ENCODE results near the gene PLPPR2. TPM values are rescaled to one million over a fixed set of nuclear protein-coding genes. Genes with fewer than 3 reads are reported as not detected.
A peak's percentile ranks its signal among the peaks of the same experiment; 100 is the strongest.

PLPPR2 gene
- total RNA-seq, 1 experiment from 2014 or later = 25.2 TPM

DNA sequence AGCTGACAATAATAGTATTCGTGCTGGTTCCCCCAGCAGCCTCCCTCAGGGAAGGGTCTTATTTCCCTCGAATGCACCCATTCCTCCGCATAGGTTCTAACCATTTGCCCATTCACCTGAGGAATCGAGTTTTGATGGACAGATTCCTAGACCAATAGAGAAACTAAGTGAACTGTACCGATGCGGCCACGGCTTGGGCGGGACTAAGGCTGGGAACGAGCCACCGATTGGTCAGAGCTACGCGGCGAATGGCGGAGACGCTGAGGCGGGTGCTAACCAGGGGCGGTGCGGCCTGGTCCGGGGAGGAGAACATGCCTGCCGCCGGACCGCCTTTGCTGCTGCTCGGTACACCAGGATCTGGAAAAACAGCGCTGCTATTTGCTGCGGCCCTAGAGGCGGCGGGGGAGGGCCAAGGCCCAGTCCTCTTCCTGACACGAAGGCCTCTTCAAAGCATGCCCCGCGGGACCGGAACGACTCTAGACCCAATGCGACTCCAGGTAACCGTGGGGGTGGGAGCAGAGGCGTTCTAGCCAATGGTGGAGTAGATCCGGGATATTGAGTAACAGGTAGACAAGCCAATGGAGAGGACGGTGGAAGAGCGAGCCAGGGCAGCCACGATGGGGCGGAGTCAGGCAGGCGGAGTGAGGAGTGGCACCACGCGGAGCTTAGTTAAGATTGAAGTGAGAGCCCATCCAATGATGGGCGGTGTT lies 19.4 kb downstream of the PLPPR2 start, which contains the start of gene SWSAP1:
TSS of gene SWSAP1 (plus strand) at position 234 of the 710 bp plus-strand sequence. CDS start at position 249, 15 bp downstream.
- ChIA-PET POLR2A (ENCODE audit: unreplicated experiment) (interaction anchor here (0.6 to 1.0 kb wide), 12 partner anchors 17 to 475 kb away, joined by 3 to 33 read pairs (median 5); partner anchors contain the start of genes ECSIT, ODAD3 and PRKCSH), CTCF (interaction anchor here (0.5 to 1.9 kb wide), 5 partner anchors 9 to 1041 kb away, joined by 3 to 9 read pairs (median 4); no protein-coding TSS in a partner anchor)
- Histone ChIP-seq H3K4me3 (peak within 1 kb of the TSS; percentile 62), H4K20me1 (ENCODE audit: insufficient read depth) (no peaks in the 10 kb centered on the region), H3K27ac (peak within 1 kb of the TSS; percentile 75), H3K9me2 (ENCODE audit: insufficient read depth) (no peaks in the 10 kb centered on the region), H3F3A (ENCODE audit: insufficient read depth, low read depth) (peaks cover 38% of the 10 kb centered on the region), H3K36me3 (ENCODE audit: low read depth) (no peaks in the 10 kb centered on the region), H3K27me3 (ENCODE audit: insufficient read depth, low read depth) (no peaks in the 10 kb centered on the region), H2AFZ (peak within 1 kb of the TSS; percentile 80), H3K9me3 (ENCODE audit: insufficient read depth, low read depth) (no peaks in the 10 kb centered on the region), H3K79me2 (ENCODE audit: low read depth) (peaks cover 22% of the 10 kb centered on the region), H3K4me2 (peak within 1 kb of the TSS; percentile 90), H3K4me1 (replicated peaks; ENCODE audit: insufficient read depth) (peaks cover 44% of the 10 kb centered on the region)
- TSS peak; percentile 75 for BruUV-seq (replicated peaks)
- TF ChIP-seq, protein P1, sequence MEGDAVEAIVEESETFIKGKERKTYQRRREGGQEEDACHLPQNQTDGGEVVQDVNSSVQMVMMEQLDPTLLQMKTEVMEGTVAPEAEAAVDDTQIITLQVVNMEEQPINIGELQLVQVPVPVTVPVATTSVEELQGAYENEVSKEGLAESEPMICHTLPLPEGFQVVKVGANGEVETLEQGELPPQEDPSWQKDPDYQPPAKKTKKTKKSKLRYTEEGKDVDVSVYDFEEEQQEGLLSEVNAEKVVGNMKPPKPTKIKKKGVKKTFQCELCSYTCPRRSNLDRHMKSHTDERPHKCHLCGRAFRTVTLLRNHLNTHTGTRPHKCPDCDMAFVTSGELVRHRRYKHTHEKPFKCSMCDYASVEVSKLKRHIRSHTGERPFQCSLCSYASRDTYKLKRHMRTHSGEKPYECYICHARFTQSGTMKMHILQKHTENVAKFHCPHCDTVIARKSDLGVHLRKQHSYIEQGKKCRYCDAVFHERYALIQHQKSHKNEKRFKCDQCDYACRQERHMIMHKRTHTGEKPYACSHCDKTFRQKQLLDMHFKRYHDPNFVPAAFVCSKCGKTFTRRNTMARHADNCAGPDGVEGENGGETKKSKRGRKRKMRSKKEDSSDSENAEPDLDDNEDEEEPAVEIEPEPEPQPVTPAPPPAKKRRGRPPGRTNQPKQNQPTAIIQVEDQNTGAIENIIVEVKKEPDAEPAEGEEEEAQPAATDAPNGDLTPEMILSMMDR (conservative IDR thresholded peaks at IDR 0.05) = no peak
- no peak for TF ChIP-seq EZH2 (IDR thresholded peaks at IDR 0.05; ENCODE audit: low read depth)
- DNase-seq = peak; percentile 97 to 99
- intact Hi-C loops (cut with micrococcal nuclease; ENCODE audit: unreplicated experiment) = loop anchor here (1.0 to 5.0 kb wide), 5 partner anchors 20 to 80 kb away; partner anchors contain the start of genes CCDC159, ODAD3, PLPPR2 and PRKCSH

DNA sequence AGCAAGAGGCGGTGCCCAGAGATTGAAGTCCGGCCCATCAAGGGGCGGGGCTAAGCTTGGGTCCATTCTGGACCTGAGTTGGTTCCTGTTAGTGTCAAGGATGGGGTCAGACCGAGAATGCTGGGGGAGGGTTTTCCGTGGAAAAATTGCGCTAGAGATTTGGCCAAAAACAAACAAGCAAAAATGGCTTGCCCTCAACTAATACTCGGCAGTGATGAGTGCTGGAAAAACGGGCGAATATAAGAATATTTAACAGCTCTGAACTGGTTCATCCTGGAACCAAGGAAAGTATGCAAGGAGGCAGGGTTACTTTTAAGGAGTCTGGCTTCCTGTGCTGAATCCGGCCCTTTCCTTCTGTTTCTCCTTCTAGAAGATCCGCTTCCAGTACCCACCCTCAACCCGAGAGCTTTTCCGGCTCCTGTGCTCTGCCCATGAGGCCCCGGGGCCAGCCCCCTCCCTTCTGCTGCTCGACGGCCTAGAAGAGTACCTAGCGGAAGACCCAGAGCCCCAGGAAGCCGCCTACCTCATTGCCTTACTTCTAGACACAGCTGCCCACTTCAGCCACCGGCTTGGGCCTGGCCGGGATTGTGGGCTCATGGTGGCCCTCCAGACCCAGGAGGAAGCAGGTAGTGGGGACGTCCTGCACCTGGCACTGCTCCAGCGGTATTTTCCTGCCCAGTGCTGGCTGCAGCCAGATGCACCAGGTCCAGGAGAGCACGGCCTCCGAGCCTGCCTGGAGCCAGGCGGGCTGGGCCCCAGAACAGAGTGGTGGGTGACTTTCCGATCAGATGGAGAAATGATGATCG lies 20.1 kb downstream of the PLPPR2 start:
- H3K27me3 ChIP-seq (ENCODE audit: insufficient read depth, low read depth) = no peaks in the 10 kb centered on the region
- H4K20me1 ChIP-seq (ENCODE audit: insufficient read depth) = no peaks in the 10 kb centered on the region
- no peaks in the 10 kb centered on the region for H3K36me3 ChIP-seq (ENCODE audit: low read depth)
- ChIA-PET POLR2A (ENCODE audit: unreplicated experiment) (interaction anchor here (0.6 to 1.0 kb wide), 11 partner anchors 16 to 476 kb away, joined by 3 to 33 read pairs (median 5); partner anchors contain the start of genes ECSIT, ODAD3 and PRKCSH), CTCF (interaction anchor here (0.5 to 1.9 kb wide), 5 partner anchors 8 to 1042 kb away, joined by 3 to 10 read pairs (median 7); no protein-coding TSS in a partner anchor)
- H3K4me3 ChIP-seq = peak overlapping the region; percentile 62
- peak in 1 of 2 experiments; percentile 53 for DNase-seq
- peak overlapping the region; percentile 37 for H3K27ac ChIP-seq
- H2AFZ ChIP-seq = peak overlapping the region; percentile 69
- H3K4me1 ChIP-seq (replicated peaks; ENCODE audit: insufficient read depth) = peaks cover 51% of the 10 kb centered on the region
- no peak for TF ChIP-seq EZH2 (IDR thresholded peaks at IDR 0.05; ENCODE audit: low read depth)
- TF ChIP-seq, protein P1 (conservative IDR thresholded peaks at IDR 0.05) = no peak
- BruUV-seq (replicated peaks) = TSS peak; percentile 87
- no peaks in the 10 kb centered on the region for H3K9me3 ChIP-seq (ENCODE audit: insufficient read depth, low read depth)
- H3K9me2 ChIP-seq (ENCODE audit: insufficient read depth) = no peaks in the 10 kb centered on the region
- intact Hi-C loops (cut with micrococcal nuclease; ENCODE audit: unreplicated experiment) = loop anchor here (1.0 to 5.0 kb wide), 5 partner anchors 21 to 81 kb away; partner anchors contain the start of genes CCDC159, ODAD3, PLPPR2 and PRKCSH
- H3K79me2 ChIP-seq (ENCODE audit: low read depth) = peaks cover 22% of the 10 kb centered on the region
- H3K4me2 ChIP-seq = peak overlapping the region; percentile 90
- peaks cover 46% of the 10 kb centered on the region for H3F3A ChIP-seq (ENCODE audit: insufficient read depth, low read depth)

DNA sequence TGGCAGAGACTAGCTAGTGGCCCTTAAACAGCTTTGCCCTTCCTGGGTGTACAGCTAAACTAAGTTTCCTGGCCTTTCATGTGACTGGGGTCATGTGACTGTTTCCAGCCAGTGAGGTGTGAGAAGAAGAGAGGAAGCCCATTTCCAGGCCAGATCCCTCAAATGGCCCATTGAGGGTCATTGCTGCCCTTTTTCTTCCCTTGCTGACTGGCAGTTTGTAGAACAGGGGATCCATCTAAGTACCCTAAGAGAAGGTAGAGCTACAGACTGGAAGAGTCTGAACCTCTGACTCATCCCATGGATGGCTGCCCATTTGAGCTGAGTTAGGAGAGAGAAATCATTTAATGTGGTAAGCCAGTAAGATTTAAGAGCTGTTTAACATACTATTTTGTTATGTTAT lies 22.0 kb downstream of the PLPPR2 start:
- H3K27ac ChIP-seq = no peak overlapping the region; the same call in 1 of the 2 replicates
- DNase-seq = peak; percentile 14 to 69
- H4K20me1 ChIP-seq (ENCODE audit: insufficient read depth) = no peaks in the 10 kb centered on the region
- H3K27me3 ChIP-seq (ENCODE audit: insufficient read depth, low read depth) = no peaks in the 10 kb centered on the region
- peaks cover 50% of the 10 kb centered on the region for H3F3A ChIP-seq (ENCODE audit: insufficient read depth, low read depth)
- H3K36me3 ChIP-seq (ENCODE audit: low read depth) = no peaks in the 10 kb centered on the region
- no peaks in the 10 kb centered on the region for H3K9me3 ChIP-seq (ENCODE audit: insufficient read depth, low read depth)
- CTCF ChIA-PET = interaction anchor here (1.8 kb wide), 1 partner anchor 83 kb away, joined by 6 read pairs; no protein-coding TSS in a partner anchor
- intact Hi-C loops (cut with micrococcal nuclease; ENCODE audit: unreplicated experiment) = loop anchor here (5.0 kb wide), 1 partner anchor 45 kb away; no protein-coding TSS in a partner anchor
- H3K4me3 ChIP-seq = 0 out of 2 replicates have a peak overlapping the region, but pooled peaks have one; percentile 9
- no peak overlapping the region for H2AFZ ChIP-seq
- no peaks in the 10 kb centered on the region for H3K9me2 ChIP-seq (ENCODE audit: insufficient read depth)
- H3K4me2 ChIP-seq = peak overlapping the region; percentile 90
- TF ChIP-seq, protein P1 (conservative IDR thresholded peaks at IDR 0.05) = no peak
- TF ChIP-seq EZH2 (IDR thresholded peaks at IDR 0.05; ENCODE audit: low read depth) = no peak
- BruUV-seq (replicated peaks) = no TSS peak
- POLR2A ChIA-PET (ENCODE audit: unreplicated experiment) = interaction anchor here (0.6 to 0.7 kb wide), 4 partner anchors 33 to 368 kb away, joined by 3 to 6 read pairs (median 4); no protein-coding TSS in a partner anchor
- H3K4me1 ChIP-seq (replicated peaks; ENCODE audit: insufficient read depth) = peaks cover 55% of the 10 kb centered on the region
- H3K79me2 ChIP-seq (ENCODE audit: low read depth) = peaks cover 22% of the 10 kb centered on the region

Data from PC-9 (cell line).